Mammary epithelial cell (primary cell): ENCODE measurements around the gene CLN6.

ENCODE experiments used
- EZH2 ChIP-seq: IDR thresholded peaks from 2 replicates; pipeline ENCODE4 v1.6.1; 2012; ENCODE audit warnings: low read length, inconsistent platforms, borderline replicate concordance
- TF ChIP-seq, protein P1 (sequence below), 2 donors: IDR thresholded peaks in 1 of 2; conservative IDR thresholded peaks in 1 of 2; 2 replicates each; pipeline ENCODE4 v1.5.1; 2011 to 2012; ENCODE audit warnings: inconsistent platforms in 2 of 2, low read length in 2 of 2, mild to moderate bottlenecking in 2 of 2, control low read depth in 1 of 2, low read depth in 1 of 2; ENCODE audit not compliant: insufficient read depth in 1 of 2; ENCODE audit errors: extremely low read depth in 1 of 2

DNA sequence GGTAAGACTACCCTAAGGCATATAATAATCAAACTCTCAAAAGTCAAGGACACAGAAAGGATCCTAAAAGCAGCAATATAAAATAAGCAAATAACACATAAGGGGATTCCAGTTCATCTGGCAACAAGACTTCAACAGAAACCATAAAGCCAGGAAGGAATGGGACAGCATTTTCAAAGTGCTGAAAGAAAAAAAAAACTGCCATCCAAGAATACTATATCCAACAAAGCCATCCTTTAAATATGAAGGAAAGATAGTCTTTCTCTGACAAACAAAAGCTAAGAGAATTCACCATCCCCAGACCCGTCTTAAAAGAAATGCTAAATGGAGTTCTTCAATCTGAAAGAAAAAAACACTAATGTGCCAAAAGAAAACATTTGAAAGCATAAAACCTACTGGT lies 14.7 kb upstream of the CLN6 start:
- TF ChIP-seq, protein P1, sequence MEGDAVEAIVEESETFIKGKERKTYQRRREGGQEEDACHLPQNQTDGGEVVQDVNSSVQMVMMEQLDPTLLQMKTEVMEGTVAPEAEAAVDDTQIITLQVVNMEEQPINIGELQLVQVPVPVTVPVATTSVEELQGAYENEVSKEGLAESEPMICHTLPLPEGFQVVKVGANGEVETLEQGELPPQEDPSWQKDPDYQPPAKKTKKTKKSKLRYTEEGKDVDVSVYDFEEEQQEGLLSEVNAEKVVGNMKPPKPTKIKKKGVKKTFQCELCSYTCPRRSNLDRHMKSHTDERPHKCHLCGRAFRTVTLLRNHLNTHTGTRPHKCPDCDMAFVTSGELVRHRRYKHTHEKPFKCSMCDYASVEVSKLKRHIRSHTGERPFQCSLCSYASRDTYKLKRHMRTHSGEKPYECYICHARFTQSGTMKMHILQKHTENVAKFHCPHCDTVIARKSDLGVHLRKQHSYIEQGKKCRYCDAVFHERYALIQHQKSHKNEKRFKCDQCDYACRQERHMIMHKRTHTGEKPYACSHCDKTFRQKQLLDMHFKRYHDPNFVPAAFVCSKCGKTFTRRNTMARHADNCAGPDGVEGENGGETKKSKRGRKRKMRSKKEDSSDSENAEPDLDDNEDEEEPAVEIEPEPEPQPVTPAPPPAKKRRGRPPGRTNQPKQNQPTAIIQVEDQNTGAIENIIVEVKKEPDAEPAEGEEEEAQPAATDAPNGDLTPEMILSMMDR (conservative IDR thresholded peaks at IDR 0.05 in 1 of 2, IDR thresholded peaks at IDR 0.05 in 1 of 2; ENCODE audit: extremely low read depth in 1 of 2, insufficient read depth in 1 of 2, low read depth in 1 of 2, low read length in 2 of 2), result no peak
- TF ChIP-seq EZH2, result no peak
